NCI-H345 treated with DMSO at 0.1 percent for 48 hours (cell line): ENCODE measurements around the gene TM9SF4.
A peak's percentile ranks its signal among the peaks of the same experiment; 100 is the strongest.

ENCODE experiments used
- DNase-seq: peaks from one replicate; lab custom pipeline; 2025; ENCODE audit not compliant: unreplicated experiment; lab: John Stamatoyannopoulos, UW

TM9SF4 gene

GRCh38 chr20:32127347-32127746 is 17.8 kb downstream of the TM9SF4 start:
- DNase-seq: no peak

DNA sequence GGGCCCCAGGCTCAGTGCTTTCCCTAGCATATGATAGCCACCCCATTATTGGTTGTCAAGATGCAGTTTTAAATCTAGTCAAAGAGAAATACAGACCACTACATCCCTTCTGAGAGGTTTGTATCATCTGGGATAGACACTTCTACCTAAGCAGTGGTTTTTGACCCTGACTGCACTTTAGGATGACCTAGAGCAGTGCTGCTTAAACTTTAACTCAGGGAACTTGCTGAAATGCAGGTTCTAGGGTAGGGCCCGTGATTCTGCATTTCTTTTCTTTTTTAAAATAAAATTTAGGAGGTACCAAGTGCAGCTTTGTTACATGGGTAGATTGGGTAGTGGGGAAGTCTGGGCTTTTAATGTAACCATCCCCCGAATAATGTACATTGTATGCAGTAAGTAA is 18.7 kb downstream of the TM9SF4 start:
- DNase-seq: no peak

GRCh38 chr20:32129863-32130262 is 20.3 kb downstream of the TM9SF4 start:
- DNase-seq: no peak

GRCh38 chr20:32130352-32130751 is 20.8 kb downstream of the TM9SF4 start:
- no peak for DNase-seq

- no peak for DNase-seq
Measured at GRCh38 chr20:32130965-32131364, 21.5 kb downstream of the TM9SF4 start.

DNA sequence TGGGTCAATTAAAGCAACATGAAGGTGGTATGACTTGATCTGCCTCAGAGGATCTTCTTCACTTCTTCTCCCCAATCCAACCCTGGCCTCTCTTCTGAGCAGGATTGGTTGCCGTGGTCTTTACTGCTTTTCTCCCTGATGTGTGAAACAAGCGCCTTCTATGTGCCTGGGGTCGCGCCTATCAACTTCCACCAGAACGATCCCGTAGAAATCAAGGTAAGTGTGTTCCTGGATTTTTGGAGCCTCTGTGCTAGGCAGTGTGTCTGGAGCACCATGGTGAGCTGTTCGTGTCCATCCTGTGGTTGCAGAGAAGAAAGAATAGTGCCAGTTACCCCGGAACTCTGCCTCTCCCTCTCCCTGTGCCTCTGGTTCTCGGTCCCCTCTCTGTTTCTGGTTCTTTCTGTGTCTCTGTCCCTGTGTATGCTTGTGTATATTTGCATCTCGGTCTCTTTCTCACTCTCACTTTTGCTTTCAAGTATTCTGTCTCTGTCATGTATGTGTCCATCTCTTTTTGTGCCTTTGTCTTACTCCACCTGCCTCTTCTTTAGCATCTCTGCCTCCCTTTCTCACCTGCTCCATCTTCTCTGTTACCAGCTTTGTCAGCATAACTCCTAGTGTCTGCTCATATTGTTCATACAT is 23.5 kb downstream of the TM9SF4 start:
- DNase-seq: no peak

GRCh38 chr20:32134026-32134425 is 24.5 kb downstream of the TM9SF4 start:
- no peak for DNase-seq

GRCh38 chr20:32135983-32136515 is 26.5 kb downstream of the TM9SF4 start:
- no peak for DNase-seq

- DNase-seq: no peak
Measured at GRCh38 chr20:32138921-32139320, 29.4 kb downstream of the TM9SF4 start.

GRCh38 chr20:32139947-32140346 is 30.4 kb downstream of the TM9SF4 start:
- DNase-seq: peak; percentile 96

GRCh38 chr20:32140603-32141002 is 31.1 kb downstream of the TM9SF4 start:
- DNase-seq: no peak

DNA sequence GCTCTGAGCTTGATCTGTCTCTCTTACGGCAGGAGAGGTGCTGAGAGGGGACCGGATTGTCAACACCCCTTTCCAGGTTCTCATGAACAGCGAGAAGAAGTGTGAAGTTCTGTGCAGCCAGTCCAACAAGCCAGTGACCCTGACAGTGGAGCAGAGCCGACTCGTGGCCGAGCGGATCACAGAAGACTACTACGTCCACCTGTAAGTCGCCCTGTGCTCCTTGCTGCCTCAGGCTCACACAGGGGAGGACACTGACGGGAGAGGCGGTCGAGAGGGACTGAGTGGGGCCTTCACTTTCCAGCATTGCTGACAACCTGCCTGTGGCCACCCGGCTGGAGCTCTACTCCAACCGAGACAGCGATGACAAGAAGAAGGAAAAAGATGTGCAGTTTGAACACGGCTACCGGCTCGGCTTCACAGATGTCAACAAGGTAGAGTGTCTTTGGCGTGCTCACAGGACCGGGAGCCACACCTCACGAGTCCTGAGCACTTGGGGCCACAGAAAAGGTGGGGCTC is 32.0 kb downstream of the TM9SF4 start:
- no peak for DNase-seq

- DNase-seq: no peak
Measured at GRCh38 chr20:32142088-32142487, 32.6 kb downstream of the TM9SF4 start.

- no peak for DNase-seq
Measured at GRCh38 chr20:32142991-32143390, 33.5 kb downstream of the TM9SF4 start.

- no peak for DNase-seq
Measured at GRCh38 chr20:32144898-32145662, 35.6 kb downstream of the TM9SF4 start.

DNA sequence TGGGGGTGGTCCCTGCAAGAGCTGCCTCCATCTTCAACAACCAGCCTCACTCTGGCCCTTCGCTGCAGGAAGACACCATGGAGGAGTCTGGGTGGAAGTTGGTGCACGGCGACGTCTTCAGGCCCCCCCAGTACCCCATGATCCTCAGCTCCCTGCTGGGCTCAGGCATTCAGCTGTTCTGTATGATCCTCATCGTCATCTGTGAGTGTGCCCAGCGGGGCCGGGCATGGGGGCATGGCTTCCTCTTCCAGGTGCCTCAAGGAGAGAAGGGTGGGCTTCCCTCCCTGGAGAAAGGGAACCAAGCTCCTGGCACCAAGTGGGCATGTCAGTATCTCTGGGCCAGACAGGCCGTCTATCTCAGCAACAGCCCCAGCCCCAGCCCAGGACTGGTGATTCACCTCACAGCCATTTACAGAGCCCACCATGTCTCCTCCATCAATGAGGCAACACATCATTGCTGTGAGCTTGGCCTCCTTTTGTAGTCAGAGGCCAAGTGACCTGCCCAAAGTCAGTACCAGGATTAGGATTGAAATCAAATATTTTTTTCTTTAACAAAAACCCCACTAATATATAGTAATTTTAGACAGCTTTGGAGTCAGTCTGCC is 40.2 kb downstream of the TM9SF4 start:
- DNase-seq: no peak

DNA sequence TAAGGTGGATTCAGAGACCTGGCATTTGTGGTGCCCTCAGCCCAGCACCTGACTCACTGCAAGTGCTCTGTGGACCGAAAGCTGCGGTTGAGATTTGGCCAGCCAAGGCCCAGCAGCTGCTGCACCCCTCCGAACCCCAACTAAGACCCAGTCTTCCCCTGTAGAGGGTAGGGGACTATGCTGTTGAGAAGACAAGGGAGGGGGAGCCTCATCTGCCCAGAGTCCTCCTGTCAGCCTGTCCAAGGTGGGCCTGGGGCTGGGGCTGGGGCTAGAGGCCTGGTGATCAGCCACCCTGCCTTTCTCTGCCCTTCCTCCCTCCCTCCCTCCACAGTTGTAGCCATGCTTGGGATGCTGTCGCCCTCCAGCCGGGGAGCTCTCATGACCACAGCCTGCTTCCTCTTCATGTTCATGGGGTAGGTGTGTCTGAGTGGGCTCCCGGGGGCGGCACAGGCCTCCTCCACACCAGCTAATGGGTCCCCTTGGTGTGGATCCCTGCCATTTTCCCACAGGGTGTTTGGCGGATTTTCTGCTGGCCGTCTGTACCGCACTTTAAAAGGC is 40.9 kb downstream of the TM9SF4 start:
- DNase-seq: no peak

DNA sequence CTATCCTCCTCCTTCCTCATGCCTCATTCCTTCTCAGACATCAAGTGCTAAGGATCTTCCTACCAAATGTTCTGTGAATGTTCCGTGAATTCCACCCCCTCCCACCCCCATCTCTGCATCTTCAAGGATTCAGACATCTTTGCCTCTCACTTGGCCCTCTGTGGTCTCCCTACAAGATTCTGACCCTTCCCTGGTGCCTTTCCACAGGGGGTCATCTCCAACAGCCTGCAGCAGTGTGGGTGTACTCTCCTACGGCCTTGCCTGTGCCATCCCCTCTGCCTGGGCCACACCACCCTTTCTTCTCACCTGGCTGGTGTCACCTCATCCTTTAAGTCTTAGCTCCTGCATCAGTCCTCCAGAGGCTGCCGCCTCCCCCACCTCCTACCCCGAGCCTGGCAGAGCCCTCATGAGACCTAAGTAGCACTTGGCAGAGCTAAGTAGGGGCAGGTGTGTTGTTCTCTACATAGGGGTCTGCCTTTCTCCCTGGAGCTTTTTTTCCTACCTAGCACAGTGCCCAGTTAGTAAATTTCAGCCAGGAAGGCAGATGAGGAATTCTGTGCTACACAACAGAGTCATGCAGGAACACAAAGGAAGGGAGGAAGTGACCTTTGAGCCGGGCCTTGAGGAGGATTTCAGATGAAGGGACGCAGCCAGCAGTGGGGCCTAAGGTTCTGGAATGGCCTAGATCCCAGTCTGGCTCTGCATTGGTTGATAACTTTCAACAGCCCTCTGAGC is 43.1 kb downstream of the TM9SF4 start:
- DNase-seq: no peak

GRCh38 chr20:32153156-32153665 is 43.7 kb downstream of the TM9SF4 start:
- no peak for DNase-seq

DNA sequence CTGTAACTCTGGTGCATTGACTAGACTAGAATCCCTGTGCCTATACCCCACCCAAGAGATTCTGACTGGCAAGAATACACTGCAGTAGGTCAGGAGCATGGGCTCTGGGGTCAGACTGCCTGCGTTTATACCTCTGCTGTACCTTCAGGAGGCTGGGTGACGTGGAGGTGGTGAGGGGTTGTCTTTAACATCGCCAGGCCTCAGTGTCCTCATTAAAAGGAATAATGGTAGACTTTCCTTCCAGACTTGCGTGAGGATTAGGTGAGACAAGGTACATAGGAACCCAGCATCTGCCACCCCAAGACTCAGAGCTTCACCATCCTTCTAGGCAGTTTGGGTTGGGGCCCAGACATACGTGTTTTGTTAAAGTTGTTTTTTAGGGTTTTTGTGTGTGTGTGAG is 44.3 kb downstream of the TM9SF4 start:
- no peak for DNase-seq
